NCI-H2196 treated with DMSO at 0.1 percent for 48 hours (cell line): ENCODE results near the gene HOMER1.

Source experiments
- DNase-seq: peaks from one replicate; lab custom pipeline; 2025; ENCODE audit not compliant: unreplicated experiment; lab: John Stamatoyannopoulos, UW

The HOMER1 gene

GRCh38 chr5:79329453-79329852 lies 184.5 kb downstream of the HOMER1 start:
- DNase-seq, result no peak
